ENCODE measurements around the gene KLF15. TPM values are rescaled to one million over a fixed set of nuclear protein-coding genes. Genes with fewer than 3 reads are reported as not detected.

KLF15 gene
- total RNA-seq, 1 donor from 2014 or later: 1.1 TPM

DNA sequence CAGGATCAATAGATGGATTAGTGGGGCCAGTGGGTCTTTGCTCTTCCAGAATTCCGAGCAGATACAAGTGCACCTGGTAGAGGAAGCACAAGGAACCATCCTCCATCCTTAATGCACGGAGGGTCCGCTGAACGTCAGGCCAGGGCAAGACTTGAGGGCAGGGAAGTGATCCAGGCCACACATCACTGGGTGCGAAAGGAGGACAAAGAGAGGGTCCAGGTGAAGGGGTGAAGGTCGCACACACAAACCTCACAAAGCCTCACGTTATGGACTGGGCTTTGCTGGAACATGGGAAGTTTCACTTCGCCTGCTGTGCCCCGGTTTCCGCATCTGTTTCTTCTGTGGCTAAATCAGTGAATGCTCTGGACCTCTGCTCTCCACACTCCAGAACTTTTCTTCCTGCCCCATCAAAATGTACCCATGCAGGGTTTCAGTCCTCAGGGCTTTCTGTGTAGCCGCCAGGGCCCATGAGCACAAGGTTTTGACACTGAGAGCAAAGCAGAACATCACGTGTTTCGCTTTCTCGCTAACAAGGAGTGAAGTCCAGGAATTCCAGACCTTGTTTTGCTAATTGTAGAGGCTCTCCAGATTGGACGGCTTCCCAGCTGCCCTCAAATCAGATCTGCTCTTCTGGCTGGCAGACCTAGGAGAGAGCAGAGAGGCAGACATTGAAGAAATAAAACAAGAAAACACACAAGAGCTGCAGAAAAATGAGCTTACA, 56.3 kb downstream of the KLF15 start:
- no peak overlapping the region for H3K27ac Mint-ChIP-seq
- H3K4me1 Mint-ChIP-seq: no peaks in the 10 kb centered on the region
- DNase-seq (ENCODE audit: low spot score in 2 of 2, unreplicated experiment in 2 of 2): no peak
- peaks cover 36% of the 10 kb centered on the region for H3K9me3 Mint-ChIP-seq
- H3K36me3 Mint-ChIP-seq: no peaks in the 10 kb centered on the region
- no peak overlapping the region for H3K4me3 Mint-ChIP-seq
- TF ChIP-seq, protein P1, sequence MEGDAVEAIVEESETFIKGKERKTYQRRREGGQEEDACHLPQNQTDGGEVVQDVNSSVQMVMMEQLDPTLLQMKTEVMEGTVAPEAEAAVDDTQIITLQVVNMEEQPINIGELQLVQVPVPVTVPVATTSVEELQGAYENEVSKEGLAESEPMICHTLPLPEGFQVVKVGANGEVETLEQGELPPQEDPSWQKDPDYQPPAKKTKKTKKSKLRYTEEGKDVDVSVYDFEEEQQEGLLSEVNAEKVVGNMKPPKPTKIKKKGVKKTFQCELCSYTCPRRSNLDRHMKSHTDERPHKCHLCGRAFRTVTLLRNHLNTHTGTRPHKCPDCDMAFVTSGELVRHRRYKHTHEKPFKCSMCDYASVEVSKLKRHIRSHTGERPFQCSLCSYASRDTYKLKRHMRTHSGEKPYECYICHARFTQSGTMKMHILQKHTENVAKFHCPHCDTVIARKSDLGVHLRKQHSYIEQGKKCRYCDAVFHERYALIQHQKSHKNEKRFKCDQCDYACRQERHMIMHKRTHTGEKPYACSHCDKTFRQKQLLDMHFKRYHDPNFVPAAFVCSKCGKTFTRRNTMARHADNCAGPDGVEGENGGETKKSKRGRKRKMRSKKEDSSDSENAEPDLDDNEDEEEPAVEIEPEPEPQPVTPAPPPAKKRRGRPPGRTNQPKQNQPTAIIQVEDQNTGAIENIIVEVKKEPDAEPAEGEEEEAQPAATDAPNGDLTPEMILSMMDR (IDR thresholded peaks at IDR 0.05; ENCODE audit: unreplicated experiment): no peak
- H3K27me3 Mint-ChIP-seq (ENCODE audit: low read depth): no peaks in the 10 kb centered on the region

GRCh38 chr3:126300001-126300760, 57.0 kb downstream of the KLF15 start:
- Mint-ChIP-seq H3K4me1 (no peaks in the 10 kb centered on the region), H3K27ac (no peak overlapping the region), H3K36me3 (no peaks in the 10 kb centered on the region), H3K4me3 (no peak overlapping the region), H3K9me3 (peaks cover 36% of the 10 kb centered on the region), H3K27me3 (ENCODE audit: low read depth) (no peaks in the 10 kb centered on the region)
- no peak for DNase-seq (ENCODE audit: low spot score in 2 of 2, unreplicated experiment in 2 of 2)
- TF ChIP-seq, protein P1 (IDR thresholded peaks at IDR 0.05; ENCODE audit: unreplicated experiment): no peak

- no peaks in the 10 kb centered on the region for H3K36me3 Mint-ChIP-seq
- peaks cover 3% of the 10 kb centered on the region for H3K27me3 Mint-ChIP-seq (ENCODE audit: low read depth)
- H3K4me1 Mint-ChIP-seq: peaks cover 4% of the 10 kb centered on the region
- DNase-seq (ENCODE audit: low spot score in 2 of 2, unreplicated experiment in 2 of 2): no peak
- H3K9me3 Mint-ChIP-seq: peaks cover 10% of the 10 kb centered on the region
- H3K4me3 Mint-ChIP-seq: no peak overlapping the region
- no peak overlapping the region for H3K27ac Mint-ChIP-seq
- TF ChIP-seq, protein P1 (IDR thresholded peaks at IDR 0.05; ENCODE audit: unreplicated experiment): no peak
Measured at GRCh38 chr3:126295407-126295939, 61.7 kb downstream of the KLF15 start.

DNA sequence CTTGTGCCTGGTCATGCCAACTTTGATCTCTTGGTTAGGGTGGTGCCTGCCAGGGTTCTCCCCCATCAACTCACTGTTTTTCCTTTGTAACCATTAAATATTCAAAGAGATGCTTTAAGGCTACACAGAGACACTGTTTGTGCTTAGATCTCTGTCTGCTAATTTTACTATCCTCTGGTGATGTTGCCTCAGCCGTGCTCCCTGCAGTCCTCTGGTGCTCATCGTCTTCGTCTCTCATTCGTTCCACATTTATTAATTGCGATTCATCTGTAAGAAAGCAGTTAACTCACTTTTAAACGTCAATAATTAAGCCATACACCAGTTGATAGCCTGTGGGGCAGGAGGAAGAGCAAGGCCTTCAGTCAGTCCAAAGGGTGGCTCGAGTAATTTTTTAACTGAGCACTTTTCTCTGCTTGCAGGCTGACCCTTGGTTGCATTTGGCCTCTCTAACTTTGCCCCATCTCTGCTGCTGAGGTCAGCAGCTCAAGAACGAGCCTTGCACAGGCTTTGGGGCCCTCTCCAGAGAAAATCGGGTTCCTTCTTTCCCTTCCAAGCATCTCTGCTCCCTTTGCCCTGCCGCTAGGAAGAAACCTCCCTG, 62.9 kb downstream of the KLF15 start:
- Mint-ChIP-seq H3K9me3 (peaks cover 10% of the 10 kb centered on the region), H3K4me3 (no peak overlapping the region), H3K36me3 (no peaks in the 10 kb centered on the region), H3K27ac (no peak overlapping the region), H3K4me1 (peaks cover 4% of the 10 kb centered on the region), H3K27me3 (ENCODE audit: low read depth) (peaks cover 13% of the 10 kb centered on the region)
- TF ChIP-seq, protein P1 (IDR thresholded peaks at IDR 0.05; ENCODE audit: unreplicated experiment): no peak
- DNase-seq (ENCODE audit: low spot score in 2 of 2, unreplicated experiment in 2 of 2): no peak

DNA sequence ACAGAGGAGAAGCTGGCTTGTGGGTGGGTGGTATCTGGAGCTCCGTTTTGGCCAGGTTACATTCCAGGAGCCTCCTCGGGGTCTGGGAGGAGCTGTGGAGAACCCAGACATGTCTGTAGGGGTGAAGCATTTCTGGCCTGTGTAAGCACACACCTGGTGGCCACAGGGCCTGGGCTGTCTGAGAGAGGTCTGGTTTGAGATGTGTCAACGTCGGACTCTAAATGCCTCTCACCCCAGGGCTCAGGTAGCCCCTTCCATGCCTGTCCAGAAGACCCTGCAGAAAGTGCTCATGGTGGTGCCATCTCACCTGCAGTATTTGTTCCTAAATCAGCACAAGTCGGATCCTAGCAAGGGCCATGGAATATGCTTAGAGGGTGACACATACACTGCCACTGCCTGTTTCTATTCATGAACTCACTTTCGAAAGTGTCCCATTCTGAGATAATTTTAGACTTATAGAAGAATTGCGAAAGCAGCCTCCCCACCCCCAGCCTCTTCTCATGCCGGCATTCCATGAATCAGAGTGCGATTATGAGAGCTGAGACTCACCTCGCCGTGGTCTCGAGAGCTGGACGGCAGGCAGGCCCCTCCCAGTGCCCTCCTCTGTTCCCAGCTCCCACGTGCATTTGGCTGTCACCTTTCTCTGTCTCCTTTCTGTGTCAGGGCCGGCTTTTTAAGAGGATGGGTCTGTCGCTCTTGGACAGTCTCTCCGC, 63.7 kb downstream of the KLF15 start:
- TF ChIP-seq, protein P1 (IDR thresholded peaks at IDR 0.05; ENCODE audit: unreplicated experiment): no peak
- H3K27ac Mint-ChIP-seq: no peak overlapping the region
- peaks cover 18% of the 10 kb centered on the region for H3K27me3 Mint-ChIP-seq (ENCODE audit: low read depth)
- H3K4me3 Mint-ChIP-seq: no peak overlapping the region
- DNase-seq (ENCODE audit: low spot score in 2 of 2, unreplicated experiment in 2 of 2): no peak
- no peaks in the 10 kb centered on the region for H3K36me3 Mint-ChIP-seq
- H3K9me3 Mint-ChIP-seq: peaks cover 2% of the 10 kb centered on the region
- H3K4me1 Mint-ChIP-seq: peaks cover 4% of the 10 kb centered on the region
